K562 (cell line): Measurements from ENCODE around the gene MLLT1. TPM values are rescaled to one million over a fixed set of nuclear protein-coding genes. Genes with fewer than 3 reads are reported as not detected.
A peak's percentile ranks its signal among the peaks of the same experiment; 100 is the strongest.

Experiments used
- CBFA2T3 ChIP-seq: fragments of 450-650 bp; IDR thresholded peaks from 2 replicates; pipeline ENCODE4 v1.6.1; 2017
- CHD7 ChIP-seq: fragments of 200-600 bp; sonication (generic); IDR thresholded peaks from one replicate; pipeline ENCODE4 v1.6.1; 2012; ENCODE audit warnings: mild to moderate bottlenecking, low read depth, low read length, inconsistent platforms
- CTBP1 ChIP-seq: fragments of 450-650 bp; IDR thresholded peaks from 2 replicates; pipeline ENCODE4 v1.6.1; 2016; ENCODE audit warnings: borderline replicate concordance
- E2F3 ChIP-seq: fragments of 250-450 bp; sonication (Bioruptor Pico); IDR thresholded peaks from 2 replicates; pipeline ENCODE4 v1.4.0; 2020; ENCODE audit warnings: mild to moderate bottlenecking
- FOSL1 ChIP-seq: fragments of 200-800 bp; sonication (Bioruptor generic); conservative IDR thresholded peaks from 2 replicates; pipeline ENCODE4 v1.6.1; 2016; ENCODE audit warnings: missing genetic modification characterization, missing compliant biosample characterization
- FOXA1 ChIP-seq: fragments of 450-650 bp; IDR thresholded peaks from 2 replicates; pipeline ENCODE4 v1.6.1; 2016; ENCODE audit warnings: mild to moderate bottlenecking, borderline replicate concordance
- FUS ChIP-seq: fragments of 200-400 bp; formaldehyde crosslinking; optimal IDR thresholded peaks from 2 replicates; pipeline ENCODE3; 2017; ENCODE audit warnings: low read depth, low read length
- MAX ChIP-seq: sonication (generic); formaldehyde crosslinking; IDR thresholded peaks from 2 replicates; pipeline ENCODE4 v1.9.0; 2022; ENCODE audit warnings: mild to moderate bottlenecking, missing genetic modification reagents
- MEF2A ChIP-seq: IDR thresholded peaks from 2 replicates; pipeline ENCODE4 v1.6.1; 2011; ENCODE audit warnings: low read depth, mild to moderate bottlenecking, low read length, moderate library complexity; ENCODE audit not compliant: control insufficient read depth
- MEIS2 ChIP-seq: fragments of 450-650 bp; IDR thresholded peaks from 2 replicates; pipeline ENCODE4 v1.6.1; 2014; ENCODE audit warnings: mild to moderate bottlenecking; ENCODE audit not compliant: partially characterized antibody
- ZFX ChIP-seq: sonication (generic); formaldehyde crosslinking; IDR thresholded peaks from 2 replicates; pipeline ENCODE4 v1.8.0; 2022; ENCODE audit warnings: mild to moderate bottlenecking, missing genetic modification reagents, moderate library complexity
- ZNF124 ChIP-seq: sonication (generic); formaldehyde crosslinking; IDR thresholded peaks from 2 replicates; pipeline ENCODE4 v1.8.1; 2022; ENCODE audit warnings: missing genetic modification reagents
- ZNF23 ChIP-seq: fragments of 250-450 bp; sonication (Bioruptor Pico); IDR thresholded peaks from 2 replicates; pipeline ENCODE4 v1.4.0; 2020; ENCODE audit warnings: mild to moderate bottlenecking
- ZNF282 ChIP-seq: sonication (generic); formaldehyde crosslinking; IDR thresholded peaks from 2 replicates; pipeline ENCODE4 v1.8.1; 2023; ENCODE audit warnings: missing genetic modification reagents
- ZNF507 ChIP-seq: conservative IDR thresholded peaks from 2 replicates; pipeline ENCODE4 v1.6.1; 2017; ENCODE audit warnings: missing genetic modification characterization, missing compliant biosample characterization
- polyA plus RNA-seq, 8 experiments: library from polyadenylated mRNA; depleted of rRNA in 4 of 8; stranded (reverse) in 5 of 8; unstranded in 3 of 8; fragments of >200 nt; fragmentation: Nextera tagmentation in 2 of 8; fragmentation: Illumina TruSeq in 1 of 8; extraction: Ambion mirVana in 2 of 8; extraction: Trizol in 1 of 8; gene quantifications; 2 replicates each; pipeline versions ENCODE4 v1.2.1 to v1.2.3, GENCODE V29; 2011 to 2014; ENCODE audit warnings: inconsistent platforms in 1 of 8, missing spikeins in 1 of 8
- total RNA-seq, 7 experiments: library from RNA; depleted of rRNA in 6 of 7; stranded (reverse); fragments of >200 nt in 6 of 7; fragmentation: Illumina TruSeq in 2 of 7; extraction: Trizol in 2 of 7; gene quantifications; 2 replicates each; pipeline versions ENCODE4 v1.2.1 to v1.2.3, GENCODE V29; 2011 to 2021; ENCODE audit warnings: low replicate concordance in 1 of 7

The MLLT1 gene
- total and polyA plus RNA-seq, 9 of the 15 experiments (the other 6 are each of a cell fraction or from before 2014, with no cell fraction given) = 0.23 to 63.5 (median 15.4) TPM

- TF ChIP-seq ZNF23 (CRISPR knock-in tag) (no peak), ZNF124 (CRISPR knock-in tag) (no peak), MAX (CRISPR knock-in tag) (peak; percentile 79), MEF2A (no peak), MEIS2 (peak; percentile 100), CTBP1 (peak; percentile 65; the same call in 1 of the 2 replicates), ZNF282 (CRISPR knock-in tag) (no peak), FUS (no peak), CBFA2T3 (no peak), FOXA1 (no peak), CHD7 (no peak), ZFX (CRISPR knock-in tag) (peak; percentile 41), E2F3 (no peak), FOSL1 (tag) (no peak), ZNF507 (no peak)
These were observed 80.4 kb downstream of the MLLT1 start (continued) for GRCh38 chr19:6199240-6199994.
